Smooth muscle cell of the brain vasculature (primary cell): Measurements from ENCODE around the gene OPTN.
A peak's percentile ranks its signal among the peaks of the same experiment; 100 is the strongest.
"Not testable (repeated sequence)": the region's sequence is repeated elsewhere in the genome, so short reads cannot be mapped to it uniquely, and the experiment has no call there.

Experiments used
- DNase-seq: peaks from one replicate; pipeline ENCODE4 v3.0.0-alpha.2; 2012; ENCODE audit warnings: low read depth, low spot score

Gene OPTN

GRCh38 chr10:13099666-13100348, at the start of gene OPTN:
Gene OPTN, plus strand, starts transcription at chr10:13100163. Its CDS starts 8,960 bp downstream, at chr10:13109123.
- peak; percentile 55 for DNase-seq

- DNase-seq = no peak
Observed at GRCh38 chr10:13051126-13051694, 48.8 kb upstream of the OPTN start.

DNA sequence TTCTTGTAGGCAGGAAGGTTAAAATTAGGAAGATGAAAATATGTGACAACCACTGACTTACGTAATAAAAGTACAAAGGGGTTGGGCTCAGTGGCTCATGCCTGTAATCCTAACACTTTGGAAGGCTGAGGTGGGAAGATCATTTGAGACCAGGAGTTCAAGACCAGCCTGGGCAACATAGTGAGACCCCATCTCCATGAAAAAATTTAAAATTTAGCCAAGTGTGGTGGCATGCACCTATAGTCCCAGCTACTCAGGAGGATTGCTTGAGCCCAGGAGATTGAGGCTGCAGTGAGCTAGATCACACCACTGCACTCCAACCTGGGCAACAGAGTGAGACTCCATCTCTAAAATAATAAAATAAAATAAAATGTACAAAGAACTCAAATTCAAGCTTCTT, 46.8 kb upstream of the OPTN start:
- not testable (repeated sequence) for DNase-seq

GRCh38 chr10:13053794-13054462, 46.0 kb upstream of the OPTN start:
- DNase-seq = no peak

- DNase-seq = peak; percentile 20
Observed at GRCh38 chr10:13054844-13055243, 45.1 kb upstream of the OPTN start.

GRCh38 chr10:13056456-13057077, 43.4 kb upstream of the OPTN start:
- peak; percentile 15 for DNase-seq

- DNase-seq = no peak
Observed at GRCh38 chr10:13062803-13063202, 37.2 kb upstream of the OPTN start.

GRCh38 chr10:13066527-13066926, 33.4 kb upstream of the OPTN start:
- no peak for DNase-seq

DNA sequence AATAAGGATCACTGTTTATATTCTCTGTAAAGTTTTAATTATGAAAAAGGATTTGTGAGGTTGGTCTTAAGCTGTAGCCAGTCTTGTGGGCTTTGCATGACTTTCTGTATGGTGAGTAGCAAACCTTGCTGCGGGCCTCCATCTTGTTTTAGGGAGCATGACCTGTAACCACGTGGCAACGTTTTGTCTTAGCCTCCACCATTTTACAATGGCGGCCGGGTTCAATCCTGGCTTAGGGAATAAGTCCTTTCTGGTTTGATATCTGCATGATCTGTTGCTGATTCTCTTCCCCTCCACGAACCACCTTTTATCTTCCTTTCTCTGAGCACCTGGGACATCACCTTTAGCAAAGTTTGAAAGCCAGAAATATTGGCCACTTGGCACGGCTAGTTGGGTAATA, 32.5 kb upstream of the OPTN start:
- DNase-seq = no peak

DNA sequence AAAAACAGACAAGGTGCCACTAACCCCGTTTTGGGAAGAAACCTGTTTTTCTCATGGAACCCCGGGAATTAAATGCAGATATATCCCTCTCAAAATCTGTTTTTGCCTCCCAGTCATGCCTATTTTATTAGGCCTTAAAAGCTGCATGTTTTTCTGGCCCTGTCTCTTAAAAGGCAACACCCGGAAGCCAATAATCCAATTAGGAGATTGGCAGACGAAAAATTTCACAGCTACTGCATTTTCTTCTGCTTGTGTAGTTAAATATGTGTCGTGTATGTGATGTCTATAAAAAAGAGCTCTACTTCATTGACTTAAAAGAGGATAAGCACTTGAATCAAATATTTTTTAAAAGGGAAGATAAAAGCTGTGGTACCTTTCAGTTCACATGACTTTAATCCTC, 31.9 kb upstream of the OPTN start:
- DNase-seq = no peak

DNA sequence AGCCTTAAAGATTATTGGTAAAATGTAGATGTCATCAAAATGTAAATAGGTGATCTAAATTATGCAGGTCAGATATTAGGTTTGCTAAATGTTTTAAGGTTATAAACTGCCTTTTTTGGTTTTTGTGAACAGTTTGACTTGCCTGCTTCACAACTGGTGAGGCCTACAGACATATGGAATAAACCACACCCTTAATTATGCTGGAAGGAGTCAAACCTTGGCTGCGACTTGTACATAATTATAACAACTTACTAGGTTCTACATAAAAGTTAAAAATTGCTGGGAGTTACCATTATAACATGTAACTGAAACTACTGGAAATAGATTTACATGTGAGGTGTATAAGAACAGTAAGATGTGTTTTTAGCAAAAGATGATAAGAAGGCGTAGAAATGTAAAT, 31.5 kb upstream of the OPTN start:
- no peak for DNase-seq

DNA sequence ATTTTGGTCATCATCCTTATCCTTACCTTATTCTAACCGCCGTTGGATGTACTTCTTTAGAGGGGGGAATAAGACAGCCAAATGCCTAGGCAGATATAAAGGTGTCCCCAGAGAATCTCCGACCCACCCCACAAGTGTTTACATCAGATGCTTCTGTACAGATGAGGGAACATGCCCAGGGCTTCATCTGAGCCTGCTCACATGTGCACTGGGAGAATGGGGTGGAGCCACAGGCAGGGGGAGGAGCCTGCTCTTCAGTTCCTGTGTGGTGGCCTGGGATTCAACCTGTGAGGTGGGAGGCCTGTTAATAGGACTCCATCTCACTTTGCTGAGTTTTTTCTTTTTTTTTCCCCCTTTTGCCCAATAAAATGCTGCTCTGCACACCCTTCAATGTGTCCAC, 27.6 kb upstream of the OPTN start:
- no peak for DNase-seq

GRCh38 chr10:13074563-13075451, 25.2 kb upstream of the OPTN start:
- peak; percentile 31 for DNase-seq

DNA sequence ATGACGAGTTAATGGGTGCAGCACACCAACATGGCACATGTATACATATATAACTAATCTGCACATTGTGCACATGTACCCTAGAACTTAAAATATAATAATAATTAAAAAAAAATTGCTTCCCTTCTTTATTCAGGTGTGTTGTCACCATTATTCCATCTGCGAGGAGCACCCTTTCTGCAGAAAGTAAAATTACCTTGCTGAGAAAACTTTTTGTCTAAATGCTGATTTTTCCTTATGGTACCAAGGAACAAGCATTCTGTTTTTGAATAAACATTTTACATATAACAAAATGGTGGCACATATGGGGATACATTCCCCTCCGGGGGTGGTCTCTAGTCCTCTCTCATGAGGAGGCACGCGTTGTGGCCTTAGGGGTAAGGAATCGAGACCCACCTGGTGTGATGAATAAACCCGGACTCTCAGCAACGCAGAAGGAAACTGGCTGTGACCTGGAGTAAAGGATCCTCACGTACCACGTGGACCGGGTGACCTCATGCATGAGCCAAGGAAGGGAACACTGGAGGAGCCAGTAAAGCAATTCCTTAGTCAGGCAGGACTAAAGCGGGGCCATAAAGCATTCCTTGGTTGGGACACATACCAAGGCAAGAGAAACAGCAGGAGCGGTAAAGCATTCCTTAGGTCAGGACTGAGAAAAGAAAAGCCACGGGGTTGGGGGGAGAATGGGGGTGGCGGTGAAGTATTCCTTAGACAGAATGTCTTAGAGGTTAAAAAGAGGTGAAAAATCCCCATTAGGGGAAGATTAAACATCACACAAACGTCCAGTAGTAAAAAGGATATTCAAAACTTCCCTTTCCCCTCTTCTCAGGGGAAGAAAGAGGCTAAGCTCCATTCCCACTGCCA, 20.8 kb upstream of the OPTN start:
- no peak for DNase-seq

- DNase-seq = no peak
Observed at GRCh38 chr10:13079776-13080050, 20.2 kb upstream of the OPTN start.

DNA sequence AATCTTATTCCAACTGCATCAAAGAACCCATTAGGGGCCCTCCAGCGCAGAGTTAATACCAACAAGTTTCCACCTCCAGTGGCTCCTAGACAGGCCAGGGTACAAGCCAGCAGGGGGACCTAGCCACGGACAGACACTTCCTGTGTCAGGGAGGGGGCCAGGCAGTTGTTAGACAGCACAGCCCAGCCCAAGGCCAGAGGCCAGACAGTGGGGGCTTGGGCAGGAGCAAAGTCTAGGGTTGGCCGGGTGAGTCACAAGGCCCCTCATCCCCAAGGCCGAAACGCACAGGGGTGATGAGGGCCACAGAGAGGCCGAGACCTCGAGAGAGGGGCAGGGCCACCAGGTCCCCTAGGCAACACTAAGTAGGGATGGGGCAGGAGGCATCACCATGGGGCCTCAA, 19.3 kb upstream of the OPTN start:
- no peak for DNase-seq

- not testable (repeated sequence) for DNase-seq
Observed at GRCh38 chr10:13083700-13084099, 16.3 kb upstream of the OPTN start.

DNA sequence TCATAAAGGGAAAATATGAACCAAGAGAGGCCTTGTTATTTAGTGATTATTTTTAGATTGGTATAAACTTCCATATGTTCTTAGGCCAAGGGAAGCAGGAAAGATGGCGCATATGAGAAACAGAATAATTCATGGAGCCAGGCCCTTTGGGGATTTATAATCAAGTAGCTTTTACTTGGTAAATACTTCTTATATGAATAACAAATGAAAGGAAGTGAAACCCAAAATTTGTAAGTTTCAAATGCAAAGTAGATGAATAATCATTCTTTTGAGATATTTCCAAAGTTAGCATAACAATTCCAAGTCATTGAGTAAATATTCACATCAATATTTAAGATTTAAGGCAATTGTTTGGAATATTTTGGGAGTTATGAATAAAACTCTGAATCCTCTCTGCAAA, 13.9 kb upstream of the OPTN start:
- no peak for DNase-seq

DNA sequence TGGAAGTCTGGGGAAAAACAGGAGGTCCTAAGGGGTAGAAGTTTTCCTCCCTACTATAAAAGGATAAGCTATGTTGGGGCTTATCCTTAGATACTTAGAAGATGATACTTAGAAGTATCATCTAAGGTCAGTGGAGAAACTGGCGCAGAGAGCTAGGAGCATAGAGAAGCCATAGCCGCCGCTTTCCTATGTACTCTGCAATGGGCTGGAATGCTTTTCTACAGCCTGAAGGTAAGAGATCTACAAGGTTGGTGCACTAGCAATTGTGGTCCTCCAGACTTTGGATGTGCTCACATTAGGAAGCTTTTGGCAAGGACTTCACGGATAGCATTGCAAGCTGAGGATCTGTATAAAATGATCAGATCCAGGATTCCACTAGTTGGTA, 12.4 kb upstream of the OPTN start:
- DNase-seq = no peak

DNA sequence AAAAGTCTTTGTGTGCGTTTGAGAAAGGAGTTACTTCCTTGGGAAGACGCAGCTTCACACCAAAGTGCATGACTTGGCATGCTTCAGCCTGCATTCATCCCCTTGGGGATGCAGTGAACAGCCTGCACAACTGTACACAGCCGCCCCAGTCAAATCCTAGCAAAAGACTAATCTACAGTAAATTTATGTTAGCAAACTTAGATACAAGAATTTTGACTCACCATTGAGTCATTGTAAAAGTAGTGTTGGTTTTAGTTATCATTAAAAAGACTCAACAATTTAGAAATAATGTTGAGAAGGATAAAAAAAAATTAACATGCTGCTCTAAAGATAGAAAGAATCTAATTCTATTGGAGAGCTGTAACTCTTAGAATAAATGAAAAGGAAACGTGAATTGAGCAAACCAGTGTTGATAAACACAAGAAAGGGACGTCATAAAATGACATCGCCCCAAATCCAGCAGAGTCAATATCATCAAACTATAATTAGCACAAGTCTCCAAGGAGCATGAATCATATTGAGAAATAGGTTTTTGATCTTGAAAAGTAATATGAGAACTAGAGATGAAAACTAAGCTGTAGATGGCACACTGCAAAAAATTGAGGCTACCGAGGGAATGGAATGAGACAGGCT, 11.9 kb upstream of the OPTN start:
- no peak for DNase-seq

DNA sequence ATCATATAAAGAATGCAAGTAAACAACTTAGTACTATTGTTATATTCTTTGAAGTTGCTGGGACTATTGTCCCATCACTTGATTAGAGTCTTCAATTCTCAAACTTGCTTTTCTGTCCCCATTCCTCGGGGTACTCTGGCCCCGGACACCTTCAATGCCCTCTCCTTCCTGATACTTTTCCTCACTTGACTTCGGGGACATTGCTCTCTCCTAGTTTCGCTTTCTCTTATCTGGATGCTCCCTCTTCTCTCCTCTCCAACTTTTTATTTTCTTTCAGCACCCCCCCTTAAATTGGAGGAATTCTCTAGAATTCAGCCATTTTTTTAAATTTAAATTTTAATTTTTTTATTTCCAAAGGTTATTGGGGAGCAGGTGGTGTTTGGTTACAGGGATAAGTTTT, 10.6 kb upstream of the OPTN start:
- no peak for DNase-seq
